HG03460 (cell line): ENCODE data around the gene RBM3.
"Not testable (repeated sequence)": the region's sequence is repeated elsewhere in the genome, so short reads cannot be mapped to it uniquely, and the experiment has no call there.

ENCODE experiments used
- ATAC-seq: cut with Tn5 transposase; IDR thresholded peaks from one replicate; pipeline ENCODE4 v1.9.1; 2021; ENCODE audit not compliant: unreplicated experiment

The RBM3 gene

GRCh38 chrX:48574270-48575266 is at the start of gene RBM3:
RBM3 (plus strand) TSS chrX:48574484; CDS start chrX:48575181, 697 bp downstream.
- ATAC-seq = peak; percentile 79

DNA sequence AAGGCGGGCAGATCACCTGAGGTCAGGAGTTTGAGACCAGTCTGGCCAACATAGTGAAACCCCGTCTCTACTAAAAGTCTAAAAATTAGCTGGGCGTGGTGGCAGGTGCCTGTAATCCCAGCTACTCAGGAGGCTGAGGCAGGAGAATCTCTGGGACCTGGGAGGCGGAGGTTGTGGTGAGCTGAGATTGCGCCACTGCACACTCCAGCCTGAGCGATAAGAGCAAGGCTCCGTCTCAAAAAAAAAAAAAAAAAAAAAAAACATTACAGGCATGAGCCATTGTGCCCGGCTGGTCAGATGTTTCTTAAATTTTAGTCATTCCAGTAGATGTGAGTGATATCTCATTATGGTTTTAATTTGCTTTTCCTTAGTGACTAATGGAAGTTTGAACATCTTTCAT is 48.4 kb upstream of the RBM3 start:
- not testable (repeated sequence) for ATAC-seq

DNA sequence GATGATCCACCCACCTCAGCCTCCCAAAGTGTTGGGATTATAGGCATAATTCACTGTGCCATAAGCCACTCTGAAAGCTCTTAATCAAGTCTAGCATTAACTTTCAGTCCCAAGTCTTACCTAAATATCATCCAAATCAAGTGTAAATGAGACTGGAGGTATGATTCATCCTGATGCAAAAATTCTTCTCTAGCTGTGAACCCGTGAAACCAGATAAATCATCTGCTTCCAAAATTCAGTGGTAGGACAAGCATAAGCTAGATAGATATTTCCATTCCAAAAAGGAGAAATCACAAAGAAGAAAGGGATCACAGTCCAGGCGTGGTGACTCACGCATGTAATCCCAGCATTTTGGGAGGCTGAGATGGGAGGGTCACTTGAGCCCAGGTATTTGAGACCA is 43.5 kb upstream of the RBM3 start:
- ATAC-seq = no peak

DNA sequence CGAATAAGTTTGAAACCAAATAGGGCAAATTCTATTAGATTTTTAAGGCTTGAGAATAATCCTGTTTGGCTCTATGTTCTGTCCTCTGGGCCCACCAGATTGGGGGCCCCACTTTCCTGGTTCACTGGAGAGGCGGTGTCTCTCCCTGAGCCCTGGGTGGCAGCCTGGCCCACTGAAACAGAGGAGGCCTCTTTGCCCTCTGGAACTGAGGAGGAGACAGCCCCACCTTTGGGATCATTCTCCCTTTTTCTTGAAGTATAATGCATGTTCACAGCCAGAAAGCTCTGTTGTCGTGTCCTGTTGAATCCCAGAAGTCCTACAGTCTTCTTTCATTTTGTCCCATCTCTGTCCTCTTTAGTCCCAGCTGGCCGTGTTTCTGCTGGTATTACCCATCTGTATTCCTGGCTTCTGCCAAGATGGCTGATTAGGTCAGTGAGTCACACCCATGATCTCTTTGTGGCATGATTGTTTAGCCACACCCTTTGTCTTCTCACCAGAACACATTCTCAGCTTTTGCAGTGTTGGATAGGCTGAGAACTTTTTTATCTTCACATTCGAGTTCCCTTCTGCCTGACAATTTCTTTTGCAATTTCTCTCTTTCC is 42.8 kb upstream of the RBM3 start:
- no peak for ATAC-seq

DNA sequence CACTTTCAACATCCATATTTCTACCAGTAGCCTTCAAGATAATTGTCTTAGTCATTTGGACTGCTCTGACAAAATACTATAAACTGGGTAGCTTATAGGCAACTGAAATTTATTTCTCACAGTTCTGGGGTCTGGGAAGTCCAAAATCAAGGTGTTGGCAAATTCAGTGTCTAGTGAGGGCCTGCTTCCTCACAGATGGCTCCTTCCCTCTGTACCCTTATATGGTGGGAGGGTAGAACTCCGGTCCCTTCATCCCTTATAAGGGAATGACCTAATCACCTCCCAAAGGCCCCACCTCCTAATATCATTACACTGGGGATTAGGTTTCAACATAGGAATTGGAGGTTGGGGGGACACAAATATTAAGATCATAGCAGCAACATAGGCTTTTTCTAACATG is 42.1 kb upstream of the RBM3 start:
- no peak for ATAC-seq

GRCh38 chrX:48533165-48533564 is 41.1 kb upstream of the RBM3 start:
- no peak for ATAC-seq

DNA sequence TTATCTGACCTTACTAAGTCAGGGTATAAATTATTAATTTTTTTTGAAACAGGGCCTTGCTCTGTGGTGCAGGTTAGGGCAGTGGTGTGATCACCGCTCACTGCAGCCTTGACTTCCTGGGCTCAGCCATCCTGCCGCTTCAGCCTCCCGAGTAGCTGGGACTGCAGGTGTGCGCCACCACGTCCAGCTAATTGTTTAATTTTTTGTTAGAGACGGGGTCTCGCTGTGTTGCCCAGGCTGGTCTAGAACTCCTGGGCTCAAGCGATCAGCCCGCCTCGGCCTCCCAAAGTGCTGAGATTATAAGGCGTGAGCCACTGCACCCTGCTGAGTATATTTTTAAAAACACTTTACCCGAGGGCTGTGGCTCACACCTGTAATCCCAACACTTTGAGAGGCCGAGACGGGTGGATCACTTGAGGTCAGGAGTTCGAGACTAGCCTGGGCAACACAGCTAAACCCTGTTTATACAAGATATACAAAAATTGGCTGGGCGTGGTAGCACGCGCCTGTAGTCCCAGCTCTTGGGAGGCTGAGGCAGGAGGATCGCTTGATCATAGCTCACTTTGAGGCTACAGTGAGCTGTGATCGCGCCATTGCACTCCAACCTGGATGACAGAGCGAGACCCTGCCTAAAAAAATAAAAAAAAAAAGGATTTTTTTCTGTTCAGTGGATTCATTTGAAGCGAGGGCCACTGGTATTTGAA is 35.5 kb upstream of the RBM3 start:
- no peak for ATAC-seq

GRCh38 chrX:48539345-48540027 is 34.8 kb upstream of the RBM3 start, which contains the start of gene TBC1D25:
TBC1D25 (plus strand) TSS chrX:48539714; CDS start chrX:48539798, 84 bp downstream.
- peak; percentile 72 for ATAC-seq

GRCh38 chrX:48540028-48540375 is 34.3 kb upstream of the RBM3 start:
- ATAC-seq = peak; percentile 33

DNA sequence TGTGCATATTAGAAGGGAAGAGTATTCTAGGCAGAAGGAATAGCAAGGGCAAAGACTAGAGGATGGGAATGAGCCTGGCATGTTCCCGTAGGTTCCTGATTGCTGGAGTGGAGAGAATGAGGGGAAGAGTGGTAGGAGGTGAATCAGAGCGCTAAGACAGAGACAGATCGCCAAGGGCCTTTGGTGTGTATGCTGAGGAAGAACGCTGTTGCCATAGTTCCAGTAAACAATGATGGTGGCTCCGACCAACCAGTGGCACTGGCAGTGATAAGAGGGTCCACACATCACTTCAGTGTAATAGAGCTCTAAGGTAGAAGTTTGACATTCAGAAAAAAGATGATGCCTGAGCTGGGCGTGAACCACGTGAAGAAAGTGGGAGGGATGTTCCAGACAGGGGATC is 33.8 kb upstream of the RBM3 start:
- ATAC-seq = no peak

GRCh38 chrX:48541140-48541814 is 33.0 kb upstream of the RBM3 start:
- ATAC-seq = no peak

DNA sequence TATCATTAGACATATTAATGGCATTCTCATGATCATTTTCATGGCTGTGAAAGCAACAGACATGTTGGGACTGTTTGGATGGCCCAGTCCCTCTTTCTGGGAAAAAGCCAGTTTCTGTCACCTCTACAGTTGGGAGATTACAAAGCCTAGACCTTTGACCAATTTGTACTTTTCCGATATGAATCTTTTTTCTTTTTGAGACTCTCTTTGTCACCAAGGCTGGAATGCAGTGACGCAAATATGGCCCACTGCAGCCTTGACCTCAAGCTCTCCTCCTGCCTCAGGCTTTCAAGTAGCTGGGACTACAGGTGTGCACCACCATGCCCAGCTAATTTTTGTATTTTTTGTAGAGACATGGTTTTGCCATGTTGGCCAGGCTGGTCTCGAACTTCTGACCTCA is 25.4 kb upstream of the RBM3 start:
- ATAC-seq = no peak

GRCh38 chrX:48555731-48556325 is 18.5 kb upstream of the RBM3 start:
- not testable (repeated sequence) for ATAC-seq

- no peak for ATAC-seq
Measured at GRCh38 chrX:48558271-48558670, 16.0 kb upstream of the RBM3 start.

GRCh38 chrX:48559636-48560035 is 14.6 kb upstream of the RBM3 start:
- ATAC-seq = no peak

DNA sequence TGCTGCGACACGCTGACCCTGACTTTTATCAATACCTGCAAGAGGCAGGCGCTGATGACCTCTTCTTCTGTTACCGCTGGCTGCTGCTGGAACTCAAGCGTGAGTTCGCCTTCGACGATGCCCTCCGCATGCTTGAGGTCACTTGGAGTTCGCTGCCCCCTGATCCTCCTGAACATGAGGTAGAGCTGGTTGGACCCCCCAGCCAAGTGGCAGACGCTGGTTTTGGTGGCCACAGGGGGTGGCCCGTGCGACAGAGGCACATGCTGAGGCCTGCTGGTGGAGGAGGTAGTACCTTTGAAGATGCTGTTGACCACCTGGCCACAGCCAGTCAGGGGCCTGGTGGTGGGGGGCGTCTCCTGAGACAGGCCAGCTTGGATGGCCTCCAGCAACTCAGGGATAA is 14.2 kb upstream of the RBM3 start:
- ATAC-seq = no peak

DNA sequence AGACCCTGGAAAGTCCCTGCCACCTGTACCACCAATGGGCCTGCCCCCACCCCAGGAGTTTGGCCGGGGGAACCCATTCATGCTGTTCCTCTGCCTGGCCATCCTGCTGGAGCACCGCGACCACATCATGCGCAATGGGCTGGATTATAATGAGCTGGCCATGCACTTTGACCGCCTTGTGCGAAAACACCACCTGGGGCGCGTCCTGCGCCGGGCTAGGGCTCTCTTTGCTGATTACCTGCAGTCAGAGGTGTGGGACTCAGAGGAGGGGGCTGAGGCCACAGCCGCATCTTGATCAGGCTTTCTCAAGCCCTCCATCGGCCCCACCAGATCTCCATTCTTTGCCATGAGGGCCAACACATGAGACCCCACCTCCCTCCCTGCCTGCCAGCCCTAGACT is 13.6 kb upstream of the RBM3 start:
- no peak for ATAC-seq

GRCh38 chrX:48569958-48570357 is 4.3 kb upstream of the RBM3 start:
- peak; percentile 37 for ATAC-seq

- no peak for ATAC-seq
Measured at GRCh38 chrX:48573690-48574269, 504 bp upstream of the RBM3 start.

- no peak for ATAC-seq
Measured at GRCh38 chrX:48575642-48576041, 1.4 kb downstream of the RBM3 start.
